Heart left ventricle (tissue), 16 donors: ENCODE measurements around the gene IRF1. TPM values are rescaled to one million over a fixed set of nuclear protein-coding genes. Genes with fewer than 3 reads are reported as not detected.

Experiments used
- ATAC-seq, 4 donors: fragments of 200-7000 bp; cut with Tn5 transposase; one replicate each; pipeline ENCODE4 v1.9.1; 2020 to 2022; ENCODE audit warnings: moderate library complexity in 4 of 4, mild to moderate bottlenecking in 3 of 4, moderate number of reproducible peaks in 1 of 4
- DNase-seq, 5 donors: peaks; one replicate each; pipeline ENCODE4 v3.0.0-alpha.2; 2020
- H3K27ac ChIP-seq, 12 donors: fragments of 200-600 bp; sonication (generic) in 4 of 12; one replicate each; pipeline versions ENCODE4 v1.5.0 to v1.8.0; 2016 to 2022; ENCODE audit warnings: mild to moderate bottlenecking in 2 of 12
- H3K27me3 ChIP-seq, 9 donors: fragments of 200-600 bp; sonication (generic) in 2 of 9; one replicate each; pipeline versions ENCODE4 v1.5.1 to v1.8.0; 2016 to 2022; ENCODE audit warnings: mild to moderate bottlenecking in 3 of 9
- H3K36me3 ChIP-seq, 9 donors: fragments of 200-600 bp; sonication (generic) in 2 of 9; one replicate each; pipeline versions ENCODE4 v1.5.0 to v1.8.0; 2018 to 2022; ENCODE audit warnings: mild to moderate bottlenecking in 2 of 9
- H3K4me1 ChIP-seq, 12 donors: fragments of 200-600 bp; sonication (generic) in 4 of 12; one replicate each; pipeline versions ENCODE4 v1.5.0 to v1.8.0; 2016 to 2022; ENCODE audit warnings: mild to moderate bottlenecking in 3 of 12
- H3K4me3 ChIP-seq, 12 donors: fragments of 200-600 bp; sonication (generic) in 4 of 12; one replicate each; pipeline versions ENCODE4 v1.5.0 to v1.8.0; 2017 to 2022; ENCODE audit warnings: mild to moderate bottlenecking in 9 of 12, moderate library complexity in 4 of 12
- H3K9me3 ChIP-seq, 12 donors: fragments of 200-600 bp; sonication (generic) in 4 of 12; one replicate each; pipeline versions ENCODE4 v1.5.0 to v1.8.0; 2016 to 2022; ENCODE audit warnings: mild to moderate bottlenecking in 1 of 12
- CTCF ChIP-seq, 12 donors: fragments of 200-600 bp; sonication (generic) in 4 of 12; IDR thresholded peaks; one replicate each; pipeline versions ENCODE4 v1.5.0 to v1.8.0; 2018 to 2022; ENCODE audit warnings: antibody characterized with exemption in 12 of 12, mild to moderate bottlenecking in 5 of 12
- POLR2A ChIP-seq, 2 donors: fragments of 450-650 bp; IDR thresholded peaks; one replicate each; pipeline ENCODE4 v1.6.1; 2017; ENCODE audit warnings: antibody characterized with exemption in 2 of 2, mild to moderate bottlenecking in 2 of 2, moderate library complexity in 2 of 2
- WGBS, 4 donors: extraction: QIAGEN DNeasy Blood & Tissue Kit in 2 of 4; methylation state at CpG; one replicate each; pipeline versions ENCODE4 v1.1.5 to v1.1.7; 2013 to 2018; 5-methylcytosine and 5-hydroxymethylcytosine counted together
- intact Hi-C, 10 donors: fragments of 100-400 bp; cut with DNase I; formaldehyde crosslinking; loops; one replicate each; pipeline versions ENCODE4 v1.11.1 to v1.14.2; 2022
- polyA plus RNA-seq, 2 donors: library from polyadenylated mRNA; stranded (reverse); fragments of 200-250 nt; gene quantifications; one replicate each; pipeline ENCODE4 v1.2.3, GENCODE V29; 2013
- total RNA-seq, 9 donors: library from RNA; depleted of rRNA in 2 of 9; stranded (reverse); fragments of >200 nt in 2 of 9; fragmentation: NEBNext Ultra II Directional in 3 of 9; extraction: Animal tissue kit (Norgen Biotek cat#: 25700) in 3 of 9; gene quantifications; one replicate each; pipeline versions ENCODE4 v1.1.0 to v1.2.4, GENCODE V29; 2016 to 2023
- donor health status: ischemic (EF 13 %, LVEDD 7.1; RV severe dilation, severe dysfunction).
- donor health status: healthy with polysubstance abuse.
- donor health status: DM: no; HTN: yes; CAD: no.
- donor health status: DM: no; HTN: no; CAD: no.
- donor health status: ischemic (EF 25% LVEDD 6.9; RV normal size, moderate dysfunction).
- donor health status: ischemic (EF 25% LVEDD 5.7; RV mildly dilated, moderate dysfunction).
- donor health status: healthy.
- donor health status: DM: yes; HTN: yes; CAD: no.
- donor health status: ischemic (EF 35%, LVEDD 5.7; RV mildly dilated, moderate dysfunction).
- donor health status: nonischemic (EF 11% LVEDD 7.7; RV severe dilation, severe dysfunction).
- donor health status: DM: yes; HTN: yes; CAD: no.
- donor health status: PGD.
- donor health status: ischemic (EF 29% LVEDD 5.4; RV normal size, mild dysfunction).
- donor health status: nonischemic (EF 23%, LVEDD 6.1; RV moderate dilation, normal function).

IRF1 gene
- total and polyA plus RNA-seq, 11 donors, result 7.5 to 190 (median 18.4) TPM

- no peak for DNase-seq
- peaks cover 0 to 27% (median 7%) of the 10 kb centered on the region in 9 donors for H3K36me3 ChIP-seq
- no peak for TF ChIP-seq POLR2A (IDR thresholded peaks at IDR 0.05)
- no peak for TF ChIP-seq CTCF (IDR thresholded peaks at IDR 0.05)
- H3K27me3 ChIP-seq, result no peaks in the 10 kb centered on the region
- 94 to 97% (median 96%) methylated on average over 3 of the region's 3 CpGs for WGBS, 4 donors
- no peak for ATAC-seq
- peak overlapping the region in 2 of 12 donors; percentile 53 to 98 for H3K27ac ChIP-seq
- no peaks in the 10 kb centered on the region for H3K9me3 ChIP-seq
- H3K4me1 ChIP-seq, result peaks cover 14 to 99% (median 54%) of the 10 kb centered on the region in 12 donors
- H3K4me3 ChIP-seq, result no peak overlapping the region
- intact Hi-C loops, result no loop called here
Measured at GRCh38 chr5:132458226-132458560, 32.4 kb downstream of the IRF1 start.

- TF ChIP-seq CTCF (IDR thresholded peaks at IDR 0.05) (no peak), POLR2A (IDR thresholded peaks at IDR 0.05) (no peak)
- no peaks in the 10 kb centered on the region for H3K27me3 ChIP-seq
- H3K27ac ChIP-seq, result peak overlapping the region in 10 of 12 donors; percentile 20 to 98 (median 58)
- peaks cover 0 to 30% (median 7%) of the 10 kb centered on the region in 9 donors for H3K36me3 ChIP-seq
- DNase-seq (no peak), ATAC-seq (peak; percentile 21 to 65 (median 47))
- no peaks in the 10 kb centered on the region for H3K9me3 ChIP-seq
- intact Hi-C loops, result no loop called here
- 81 to 85% (median 83%) methylated on average over 2 of the region's 2 CpGs for WGBS, 4 donors
- no peak overlapping the region for H3K4me3 ChIP-seq
- H3K4me1 ChIP-seq, result peaks cover 14 to 100% (median 50%) of the 10 kb centered on the region in 12 donors
Measured at GRCh38 chr5:132457371-132458225, 33.0 kb downstream of the IRF1 start.

- intact Hi-C loops, result no loop called here
- no peaks in the 10 kb centered on the region for H3K9me3 ChIP-seq
- no peak for DNase-seq
- TF ChIP-seq POLR2A (IDR thresholded peaks at IDR 0.05), result no peak
- TF ChIP-seq CTCF (IDR thresholded peaks at IDR 0.05), result no peak
- 87 to 93% (median 91%) methylated on average over 6 of the region's 6 CpGs for WGBS, 4 donors
- peak overlapping the region; percentile 22 to 98 (median 61) for H3K27ac ChIP-seq
- no peak for ATAC-seq
- H3K36me3 ChIP-seq, result peaks cover 0 to 34% (median 7%) of the 10 kb centered on the region in 9 donors
- no peaks in the 10 kb centered on the region for H3K27me3 ChIP-seq
- no peak overlapping the region for H3K4me3 ChIP-seq
- peaks cover 14 to 99% (median 49%) of the 10 kb centered on the region in 12 donors for H3K4me1 ChIP-seq
Measured at GRCh38 chr5:132456987-132457361, 33.6 kb downstream of the IRF1 start.

- DNase-seq, result peak; percentile 56 to 81 (median 78)
- Histone ChIP-seq H3K27me3 (no peaks in the 10 kb centered on the region), H3K27ac (peak overlapping the region; percentile 48 to 98 (median 61)), H3K9me3 (no peaks in the 10 kb centered on the region), H3K4me1 (peaks cover 14 to 93% (median 47%) of the 10 kb centered on the region in 12 donors), H3K36me3 (peaks cover 0 to 39% (median 11%) of the 10 kb centered on the region in 9 donors), H3K4me3 (peak overlapping the region in 1 of 12 donors; percentile 30)
- 54 to 57% (median 55%) methylated on average over 8 of the region's 8 CpGs for WGBS, 4 donors
- intact Hi-C loops, result no loop called here
- peak; percentile 29 to 66 (median 59) for ATAC-seq
- TF ChIP-seq CTCF (IDR thresholded peaks at IDR 0.05), result no peak
- no peak for TF ChIP-seq POLR2A (IDR thresholded peaks at IDR 0.05)
Measured at GRCh38 chr5:132456296-132456986, 34.1 kb downstream of the IRF1 start.
